Measurements from ENCODE around the gene ATP6V1E1. TPM values are rescaled to one million over a fixed set of nuclear protein-coding genes. Genes with fewer than 3 reads are reported as not detected.

ATP6V1E1 gene
- total and polyA plus RNA-seq, 9 of the 15 experiments (the other 6 are each of a cell fraction or from before 2014, with no cell fraction given): 122 to 249 (median 179) TPM

- TF ChIP-seq ZNF57 (CRISPR knock-in tag; IDR thresholded peaks at IDR 0.05) (no peak), DACH1 (IDR thresholded peaks at IDR 0.05; ENCODE audit: partially characterized antibody) (no peak), ZNF507 (tag; conservative IDR thresholded peaks at IDR 0.05) (no peak), CREM (IDR thresholded peaks at IDR 0.05; ENCODE audit: low read depth) (no peak), ZBTB11 (CRISPR knock-in tag; IDR thresholded peaks at IDR 0.05) (no peak), DPF2 (IDR thresholded peaks at IDR 0.05) (no peak), CCAR2 (IDR thresholded peaks at IDR 0.05; ENCODE audit: low read depth, low read length) (no peak), GTF2B (IDR thresholded peaks at IDR 0.05; ENCODE audit: extremely low read depth, insufficient read length) (no peak)
These were observed 24.9 kb downstream of the ATP6V1E1 start (continued) for GRCh38 chr22:17603668-17604067.
